OCI-LY1 (cell line): ENCODE data around the gene COPZ1.

Experiments
- EZH2 ChIP-seq: fragments of 200-600 bp; sonication (generic), shearing (Covaris generic); IDR thresholded peaks from 2 replicates; pipeline ENCODE4 v1.8.0; 2017; ENCODE audit warnings: borderline replicate concordance, mixed run types, mild to moderate bottlenecking, antibody characterized with exemption, low read length, moderate library complexity, mixed read lengths
- TF ChIP-seq, protein P1 (sequence below): fragments of 200-600 bp; sonication (generic), shearing (Covaris generic); IDR thresholded peaks from 2 replicates; pipeline ENCODE4 v1.5.1; 2017; ENCODE audit warnings: mild to moderate bottlenecking, antibody characterized with exemption, low read length, moderate library complexity, mixed read lengths

DNA sequence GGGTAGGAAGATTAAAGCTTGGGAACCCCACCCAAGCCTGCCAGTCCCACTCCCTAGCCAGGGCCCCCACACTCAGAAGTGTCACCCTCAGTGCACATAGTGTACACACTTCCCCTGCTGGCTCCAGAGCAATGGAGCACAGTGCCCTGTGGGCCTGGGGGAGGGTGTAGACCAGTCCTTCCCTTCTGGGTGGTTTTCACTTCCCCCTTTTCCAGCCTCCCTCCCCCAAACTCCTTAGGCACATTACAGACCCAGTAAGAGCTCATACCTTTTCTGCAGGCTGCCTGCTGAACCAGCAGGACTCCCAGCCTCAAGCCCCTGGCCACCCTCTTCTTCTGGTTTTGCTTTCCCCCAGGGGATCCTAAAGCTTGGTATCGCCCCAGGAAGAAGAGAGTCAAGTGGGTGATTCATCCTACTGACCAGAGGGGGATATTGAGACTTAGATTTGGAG is 59.7 kb downstream of the COPZ1 start, which contains the start of gene ZNF385A:
- TF ChIP-seq, protein P1, sequence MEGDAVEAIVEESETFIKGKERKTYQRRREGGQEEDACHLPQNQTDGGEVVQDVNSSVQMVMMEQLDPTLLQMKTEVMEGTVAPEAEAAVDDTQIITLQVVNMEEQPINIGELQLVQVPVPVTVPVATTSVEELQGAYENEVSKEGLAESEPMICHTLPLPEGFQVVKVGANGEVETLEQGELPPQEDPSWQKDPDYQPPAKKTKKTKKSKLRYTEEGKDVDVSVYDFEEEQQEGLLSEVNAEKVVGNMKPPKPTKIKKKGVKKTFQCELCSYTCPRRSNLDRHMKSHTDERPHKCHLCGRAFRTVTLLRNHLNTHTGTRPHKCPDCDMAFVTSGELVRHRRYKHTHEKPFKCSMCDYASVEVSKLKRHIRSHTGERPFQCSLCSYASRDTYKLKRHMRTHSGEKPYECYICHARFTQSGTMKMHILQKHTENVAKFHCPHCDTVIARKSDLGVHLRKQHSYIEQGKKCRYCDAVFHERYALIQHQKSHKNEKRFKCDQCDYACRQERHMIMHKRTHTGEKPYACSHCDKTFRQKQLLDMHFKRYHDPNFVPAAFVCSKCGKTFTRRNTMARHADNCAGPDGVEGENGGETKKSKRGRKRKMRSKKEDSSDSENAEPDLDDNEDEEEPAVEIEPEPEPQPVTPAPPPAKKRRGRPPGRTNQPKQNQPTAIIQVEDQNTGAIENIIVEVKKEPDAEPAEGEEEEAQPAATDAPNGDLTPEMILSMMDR, result no peak
- no peak for TF ChIP-seq EZH2
